Endothelial cell of umbilical vein (primary cell): Measurements from ENCODE around the gene C10orf71. TPM values are rescaled to one million over a fixed set of nuclear protein-coding genes. Genes with fewer than 3 reads are reported as not detected.

Source experiments
- BruUV-seq: library from RNA; stranded (reverse); fragments of 400-500 nt; replicated peaks from 2 replicates; lab custom pipeline; 2021; lab: Mats Ljungman, UMichigan
- CTCF ChIA-PET: fragments of 300-600, 350-600 bp; sonication (Branson Sonifier 250); formaldehyde crosslinking; loops from one replicate; lab custom pipeline; 2021; ENCODE audit warnings: antibody characterized with exemption, inconsistent platforms; lab: Charles Lee
- POLR2A ChIA-PET: fragments of 300-600, 350-600 bp; sonication (Branson Sonifier 250); formaldehyde crosslinking; loops from one replicate; lab custom pipeline; 2021; ENCODE audit warnings: antibody characterized with exemption, inconsistent platforms; lab: Charles Lee
- DNase-seq: peaks from one replicate; pipeline ENCODE4 v3.0.0-alpha.2; 2011; ENCODE audit warnings: low read depth, low spot score
- FAIRE-seq: peaks from 2 replicates; lab custom pipeline; 2011; peaks lifted over from hg19 to GRCh38; lab: Jason Lieb, UNC
- H2AFZ ChIP-seq: 2 replicates; pipeline ENCODE4 v1.6.0; 2012; ENCODE audit warnings: low read depth, low read length, control low read depth, inconsistent platforms
- H3K27ac ChIP-seq: 2 replicates; pipeline ENCODE4 v1.5.1; 2011; ENCODE audit warnings: low read depth, mild to moderate bottlenecking, control low read depth, low read length, moderate library complexity; ENCODE audit not compliant: insufficient read depth
- H3K27me3 ChIP-seq, 2 experiments: 2 replicates each; pipeline versions ENCODE4 v1.6.0 to v1.6.1; 2011; ENCODE audit warnings: low read length in 2 of 2, mixed read lengths in 1 of 2; ENCODE audit not compliant: control insufficient read depth in 2 of 2, insufficient read depth in 2 of 2
- H3K36me3 ChIP-seq, 2 experiments: 2 replicates in 1 of 2; 3 replicates in 1 of 2; pipeline ENCODE4 v1.5.1; 2011; ENCODE audit warnings: low read length in 2 of 2, mild to moderate bottlenecking in 1 of 2, moderate library complexity in 1 of 2; ENCODE audit not compliant: control insufficient read depth in 2 of 2, insufficient read depth in 2 of 2; ENCODE audit errors: extremely low read depth in 1 of 2
- H3K4me1 ChIP-seq: 3 replicates; pipeline ENCODE4 v1.5.1; 2011; ENCODE audit warnings: mild to moderate bottlenecking, low read length; ENCODE audit not compliant: control insufficient read depth, insufficient read depth; ENCODE audit errors: extremely low read depth
- H3K4me2 ChIP-seq: 2 replicates; pipeline ENCODE4 v1.6.1; 2011; ENCODE audit warnings: low read length, control low read depth, mixed read lengths; ENCODE audit not compliant: insufficient read depth
- H3K4me3 ChIP-seq, 3 experiments: fragments of 200-600 bp in 1 of 3; sonication (generic), shearing (Covaris generic) in 1 of 3; replicated peaks in 1 of 3; 2 replicates each; pipeline ENCODE4 v1.5.1; 2011 to 2016; ENCODE audit warnings: control low read depth in 3 of 3, low read length in 3 of 3, mild to moderate bottlenecking in 2 of 3, inconsistent platforms in 1 of 3, low read depth in 1 of 3, moderate library complexity in 1 of 3; ENCODE audit not compliant: insufficient read depth in 1 of 3
- H3K79me2 ChIP-seq: 2 replicates; pipeline ENCODE4 v1.6.0; 2012; ENCODE audit warnings: low read length, inconsistent platforms; ENCODE audit not compliant: control insufficient read depth, insufficient read depth
- H3K9ac ChIP-seq: replicated peaks from 2 replicates; pipeline ENCODE3; 2011; ENCODE audit warnings: low read length, control low read depth; ENCODE audit not compliant: insufficient read depth; ENCODE audit errors: extremely low read depth
- H3K9me1 ChIP-seq: replicated peaks from 3 replicates; pipeline ENCODE4 v1.6.0; 2011; ENCODE audit warnings: mild to moderate bottlenecking, low read length; ENCODE audit not compliant: control insufficient read depth, insufficient read depth; ENCODE audit errors: extremely low read depth
- H3K9me3 ChIP-seq: replicated peaks from 2 replicates; pipeline ENCODE4 v1.5.1; 2012; ENCODE audit warnings: low read length, inconsistent platforms; ENCODE audit not compliant: control insufficient read depth, insufficient read depth
- H4K20me1 ChIP-seq: replicated peaks from 2 replicates; pipeline ENCODE3; 2011; ENCODE audit warnings: mild to moderate bottlenecking, low read length; ENCODE audit not compliant: control insufficient read depth, insufficient read depth; ENCODE audit errors: extremely low read depth
- EZH2 ChIP-seq: IDR thresholded peaks from 2 replicates; pipeline ENCODE4 v1.6.1; 2012; ENCODE audit warnings: borderline replicate concordance, low read depth, mild to moderate bottlenecking, moderate library complexity, low read length, inconsistent platforms; ENCODE audit not compliant: severe bottlenecking
- FOS ChIP-seq: IDR thresholded peaks from 2 replicates; pipeline ENCODE4 v1.6.1; 2011; ENCODE audit warnings: mild to moderate bottlenecking, low read length, moderate library complexity, borderline replicate concordance; ENCODE audit not compliant: insufficient read depth
- GATA2 ChIP-seq: IDR thresholded peaks from 2 replicates; pipeline ENCODE4 v1.7.0; 2011; ENCODE audit warnings: low read depth, mild to moderate bottlenecking, moderate library complexity, mixed read lengths, low read length; ENCODE audit not compliant: insufficient read length, insufficient read depth
- JUN ChIP-seq: IDR thresholded peaks from 2 replicates; pipeline ENCODE4 v1.6.1; 2011; ENCODE audit warnings: borderline replicate concordance, low read depth; ENCODE audit not compliant: insufficient read length, insufficient read depth
- MYC ChIP-seq: IDR thresholded peaks from one replicate; pipeline ENCODE4 v1.6.1; 2011; ENCODE audit warnings: mild to moderate bottlenecking, low read depth, low read length
- POLR2A ChIP-seq: IDR thresholded peaks from 2 replicates; pipeline ENCODE4 v1.6.1; 2012; ENCODE audit warnings: low read depth, mild to moderate bottlenecking, control low read depth, low read length
- POLR2AphosphoS5 ChIP-seq: IDR thresholded peaks from 2 replicates; pipeline ENCODE4 v1.6.1; 2012; ENCODE audit warnings: low read depth, mild to moderate bottlenecking, control low read depth, low read length, moderate library complexity; ENCODE audit not compliant: insufficient read depth
- dilution Hi-C: fragments of 300-500 bp; cut with MboI; formaldehyde crosslinking; loops from one replicate; pipeline ENCODE4 v1.15.0; 2019; ENCODE audit warnings: low sequenced_read_pairs; ENCODE audit not compliant: extremely low pct_ligation_motif_present
- intact Hi-C: fragments of 100-400 bp; cut with micrococcal nuclease; formaldehyde crosslinking; loops from one replicate; pipeline ENCODE4 v1.10.0; 2022
- polyA plus RNA-seq, 4 experiments: library from polyadenylated mRNA; depleted of rRNA in 3 of 4; stranded (reverse) in 3 of 4; unstranded in 1 of 4; fragments of >200 nt; gene quantifications; 2 replicates each; pipeline versions ENCODE4 v1.2.1 to v1.2.3, GENCODE V29; 2011 to 2012; ENCODE audit warnings: missing spikeins in 1 of 4
- total RNA-seq: library from RNA; stranded (reverse); gene quantifications from 2 replicates; pipeline ENCODE4 v1.2.3, GENCODE V29; 2021
- TF ChIP-seq, protein P1 (sequence below), 2 donors: IDR thresholded peaks; 1 replicate in 1 of 2; 2 replicates in 1 of 2; pipeline ENCODE4 v1.5.1; 2011; ENCODE audit warnings: low read length in 2 of 2, mild to moderate bottlenecking in 2 of 2, moderate library complexity in 2 of 2, control low read depth in 1 of 2, inconsistent platforms in 1 of 2, low read depth in 1 of 2; ENCODE audit not compliant: insufficient read depth in 1 of 2; ENCODE audit errors: extremely low read depth in 1 of 2
- TF ChIP-seq, protein P2 (sequence below): IDR thresholded peaks from 2 replicates; pipeline ENCODE4 v1.6.1; 2011; ENCODE audit not compliant: insufficient read depth, insufficient read length

The C10orf71 gene
- total and polyA plus RNA-seq, 2 donors (not counting 3 experiments of a cell fraction or from before 2014, with no cell fraction given): not detected

DNA sequence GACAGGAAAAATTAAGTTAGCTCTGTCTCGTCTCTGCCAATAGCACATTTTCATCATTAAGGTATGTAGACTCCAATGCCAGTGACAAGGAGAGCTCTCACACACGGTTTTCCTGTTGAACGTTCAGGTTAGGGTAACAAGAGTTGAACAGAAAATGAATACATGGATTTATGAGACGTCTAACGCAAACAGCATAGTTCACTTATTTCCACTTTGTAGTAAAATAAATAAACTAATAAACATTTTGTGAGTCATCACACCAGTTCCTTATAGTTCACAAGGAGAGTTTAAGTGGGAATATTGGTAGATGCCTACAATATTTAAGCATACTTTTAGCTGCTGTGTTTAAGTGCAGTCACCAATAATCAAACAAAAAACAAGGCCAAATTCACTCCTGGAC, 75.8 kb downstream of the C10orf71 start:
- no peaks in the 10 kb centered on the region for H3K79me2 ChIP-seq
- H3K9ac ChIP-seq: no peak overlapping the region
- dilution Hi-C loops (no loop called here), intact Hi-C loops (no loop called here)
- TF ChIP-seq FOS: no peak
- no peak for TF ChIP-seq MYC
- TF ChIP-seq EZH2: no peak
- TF ChIP-seq, protein P1, sequence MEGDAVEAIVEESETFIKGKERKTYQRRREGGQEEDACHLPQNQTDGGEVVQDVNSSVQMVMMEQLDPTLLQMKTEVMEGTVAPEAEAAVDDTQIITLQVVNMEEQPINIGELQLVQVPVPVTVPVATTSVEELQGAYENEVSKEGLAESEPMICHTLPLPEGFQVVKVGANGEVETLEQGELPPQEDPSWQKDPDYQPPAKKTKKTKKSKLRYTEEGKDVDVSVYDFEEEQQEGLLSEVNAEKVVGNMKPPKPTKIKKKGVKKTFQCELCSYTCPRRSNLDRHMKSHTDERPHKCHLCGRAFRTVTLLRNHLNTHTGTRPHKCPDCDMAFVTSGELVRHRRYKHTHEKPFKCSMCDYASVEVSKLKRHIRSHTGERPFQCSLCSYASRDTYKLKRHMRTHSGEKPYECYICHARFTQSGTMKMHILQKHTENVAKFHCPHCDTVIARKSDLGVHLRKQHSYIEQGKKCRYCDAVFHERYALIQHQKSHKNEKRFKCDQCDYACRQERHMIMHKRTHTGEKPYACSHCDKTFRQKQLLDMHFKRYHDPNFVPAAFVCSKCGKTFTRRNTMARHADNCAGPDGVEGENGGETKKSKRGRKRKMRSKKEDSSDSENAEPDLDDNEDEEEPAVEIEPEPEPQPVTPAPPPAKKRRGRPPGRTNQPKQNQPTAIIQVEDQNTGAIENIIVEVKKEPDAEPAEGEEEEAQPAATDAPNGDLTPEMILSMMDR (IDR thresholded peaks at IDR 0.05; ENCODE audit: extremely low read depth in 1 of 2, insufficient read depth in 1 of 2, low read depth in 1 of 2, low read length in 2 of 2): no peak
- TF ChIP-seq, protein P2, sequence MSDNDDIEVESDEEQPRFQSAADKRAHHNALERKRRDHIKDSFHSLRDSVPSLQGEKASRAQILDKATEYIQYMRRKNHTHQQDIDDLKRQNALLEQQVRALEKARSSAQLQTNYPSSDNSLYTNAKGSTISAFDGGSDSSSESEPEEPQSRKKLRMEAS: no peak
- no peak for TF ChIP-seq POLR2AphosphoS5
- no peak for TF ChIP-seq POLR2A
- TF ChIP-seq GATA2: no peak
- TF ChIP-seq JUN: no peak
- no peak overlapping the region for H3K27ac ChIP-seq
- no peaks in the 10 kb centered on the region for H4K20me1 ChIP-seq
- H3K36me3 ChIP-seq: no peaks in the 10 kb centered on the region
- H2AFZ ChIP-seq: no peak overlapping the region
- no peaks in the 10 kb centered on the region for H3K9me3 ChIP-seq
- FAIRE-seq (no peak), DNase-seq (no peak)
- H3K4me2 ChIP-seq: no peak overlapping the region
- H3K9me1 ChIP-seq: no peaks in the 10 kb centered on the region
- no peak overlapping the region for H3K4me3 ChIP-seq
- CTCF ChIA-PET: no interaction called here
- no TSS peak for BruUV-seq
- POLR2A ChIA-PET: no interaction called here
- H3K27me3 ChIP-seq: peaks cover 2 to 14% of the 10 kb centered on the region in 2 experiments
- H3K4me1 ChIP-seq: peaks cover 1% of the 10 kb centered on the region
